Sigmoid colon (tissue), 7 donors: ENCODE data around the gene METTL8. TPM values are rescaled to one million over a fixed set of nuclear protein-coding genes. Genes with fewer than 3 reads are reported as not detected.

Experiments
- DNase-seq: peaks from one replicate; pipeline ENCODE4 v3.0.0-alpha.2; 2019
- H3K27ac ChIP-seq, 4 donors: fragments of 200-600 bp; sonication (generic); one replicate each; pipeline ENCODE4 v1.5.1; 2016 to 2019; ENCODE audit warnings: mild to moderate bottlenecking in 1 of 4
- H3K27me3 ChIP-seq, 3 donors: fragments of 200-600 bp; sonication (generic); one replicate each; pipeline ENCODE4 v1.5.1; 2019; ENCODE audit warnings: mild to moderate bottlenecking in 1 of 3
- H3K36me3 ChIP-seq, 4 donors: fragments of 200-600 bp; sonication (generic); one replicate each; pipeline ENCODE4 v1.5.1; 2016 to 2019
- H3K4me1 ChIP-seq, 4 donors: fragments of 200-600 bp; sonication (generic); one replicate each; pipeline ENCODE4 v1.5.1; 2017 to 2019
- H3K4me3 ChIP-seq, 4 donors: fragments of 200-600 bp; sonication (generic); one replicate each; pipeline ENCODE4 v1.5.1; 2017 to 2019; ENCODE audit warnings: mild to moderate bottlenecking in 2 of 4, moderate library complexity in 1 of 4
- H3K9me3 ChIP-seq, 4 donors: fragments of 200-600 bp in 3 of 4; sonication (generic) in 3 of 4; one replicate each; pipeline versions ENCODE4 v1.5.1 to v1.6.1; 2013 to 2019
- CTCF ChIP-seq, 4 experiments: fragments of 450-650 bp in 3 of 4; fragments of 200-600 bp in 1 of 4; IDR thresholded peaks; one replicate each; pipeline ENCODE4 v1.5.1; 2016 to 2019; ENCODE audit warnings: antibody characterized with exemption in 4 of 4, mild to moderate bottlenecking in 3 of 4, moderate library complexity in 2 of 4
- EP300 ChIP-seq, 4 donors: sonication (generic); formaldehyde crosslinking; IDR thresholded peaks; one replicate each; pipeline ENCODE4 v1.6.1; 2017; ENCODE audit warnings: antibody characterized with exemption in 4 of 4
- POLR2A ChIP-seq, 2 donors: fragments of 450-650 bp; IDR thresholded peaks; one replicate each; pipeline ENCODE4 v1.6.1; 2016; ENCODE audit warnings: antibody characterized with exemption in 2 of 2, mild to moderate bottlenecking in 2 of 2, moderate library complexity in 2 of 2
- POLR2AphosphoS5 ChIP-seq, 4 donors: sonication (generic); formaldehyde crosslinking; IDR thresholded peaks; one replicate each; pipeline ENCODE4 v1.6.1; 2017; ENCODE audit warnings: antibody characterized with exemption in 4 of 4
- WGBS, 2 donors: extraction: QIAGEN DNeasy Blood & Tissue Kit; methylation state at CpG; one replicate each; pipeline ENCODE4 v1.1.7; 2013; 5-methylcytosine and 5-hydroxymethylcytosine counted together
- intact Hi-C: fragments of 100-400 bp; cut with DNase I; formaldehyde crosslinking; loops from one replicate; pipeline ENCODE4 v1.15.1; 2023
- polyA plus RNA-seq, 3 donors: library from polyadenylated mRNA; stranded (reverse); fragments of 200-250 nt; gene quantifications; one replicate each; pipeline ENCODE4 v1.2.3, GENCODE V29; 2013
- total RNA-seq, 4 donors: library from RNA; depleted of rRNA; stranded (reverse); fragments of >200 nt; gene quantifications; one replicate each; pipeline ENCODE4 v1.1.0, GENCODE V29; 2016
- donor health status: healthy with polysubstance abuse.
- donor health status: Bipolar disorder and iron deficiency.
- donor health status: healthy.

METTL8 gene
- total and polyA plus RNA-seq, 7 donors, result 3.0 to 42.7 (median 30.1) TPM

DNA sequence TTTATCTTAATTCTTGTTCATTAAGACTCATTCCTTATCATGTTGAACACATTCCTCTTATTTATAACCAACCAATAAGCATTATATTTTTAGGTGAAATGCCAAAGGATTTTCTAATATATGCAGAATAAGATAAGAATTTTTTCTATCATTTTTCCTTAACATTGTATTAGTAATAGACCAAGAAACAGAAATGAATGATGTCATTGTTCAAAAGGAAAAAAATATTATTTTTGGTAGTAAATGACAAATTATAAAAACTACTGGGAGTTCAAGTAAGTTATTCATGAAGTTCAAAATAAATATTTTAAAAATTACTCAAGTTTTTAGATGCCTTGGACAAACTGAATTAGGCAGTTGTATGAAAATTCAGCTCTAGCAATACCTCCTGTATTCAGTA lies 25.7 kb upstream of the METTL8 start:
- no peaks in the 10 kb centered on the region for H3K4me1 ChIP-seq
- no peaks in the 10 kb centered on the region for H3K27me3 ChIP-seq
- DNase-seq, result no peak
- intact Hi-C loops, result no loop called here
- no peak overlapping the region for H3K27ac ChIP-seq
- TF ChIP-seq EP300 (IDR thresholded peaks at IDR 0.05), result no peak
- no peak for TF ChIP-seq POLR2A (IDR thresholded peaks at IDR 0.05)
- TF ChIP-seq CTCF (IDR thresholded peaks at IDR 0.05), result no peak
- peaks cover 0 to 3% (median 0%) of the 10 kb centered on the region in 4 donors for H3K9me3 ChIP-seq
- no peak overlapping the region for H3K4me3 ChIP-seq
- H3K36me3 ChIP-seq, result peaks cover 0 to 37% (median 10%) of the 10 kb centered on the region in 4 donors

GRCh38 chr2:171452773-171453172 lies 19.0 kb upstream of the METTL8 start:
- H3K4me3 ChIP-seq, result no peak overlapping the region
- DNase-seq, result no peak
- WGBS, 2 donors, result 77 to 84% methylated on average over 4 of the region's 4 CpGs
- TF ChIP-seq POLR2A (IDR thresholded peaks at IDR 0.05) (no peak), POLR2AphosphoS5 (IDR thresholded peaks at IDR 0.05) (no peak), EP300 (IDR thresholded peaks at IDR 0.05) (no peak), CTCF (IDR thresholded peaks at IDR 0.05) (no peak)
- no peaks in the 10 kb centered on the region for H3K27me3 ChIP-seq
- no peak overlapping the region for H3K27ac ChIP-seq
- H3K9me3 ChIP-seq, result peaks cover 0 to 3% (median 0%) of the 10 kb centered on the region in 4 donors
- H3K4me1 ChIP-seq, result no peaks in the 10 kb centered on the region
- intact Hi-C loops, result no loop called here
- H3K36me3 ChIP-seq, result peaks cover under 1 to 76% (median 28%) of the 10 kb centered on the region in 4 donors

DNA sequence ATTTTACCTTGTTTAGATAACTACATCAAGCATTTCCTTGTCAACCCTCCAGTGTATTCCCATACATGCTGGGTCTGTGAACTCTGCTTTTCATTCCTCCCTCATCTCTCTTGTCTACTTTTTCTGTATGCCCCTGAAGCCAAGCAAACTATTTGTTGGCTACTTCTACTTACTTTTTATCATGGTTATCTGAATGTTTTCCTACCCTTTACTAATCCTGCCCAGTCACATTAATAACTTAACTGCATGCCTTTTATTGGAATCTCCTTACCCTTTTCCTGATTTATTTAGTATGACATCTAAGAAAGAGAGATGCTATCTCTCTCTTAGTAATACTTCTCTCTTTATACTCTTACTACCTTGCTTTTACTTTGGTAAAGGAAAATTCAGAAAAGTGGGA lies 17.3 kb upstream of the METTL8 start:
- H3K9me3 ChIP-seq, result peaks cover 0 to 3% (median 0%) of the 10 kb centered on the region in 4 donors
- peaks cover 5 to 86% (median 30%) of the 10 kb centered on the region in 4 donors for H3K36me3 ChIP-seq
- intact Hi-C loops, result no loop called here
- no peak overlapping the region for H3K4me3 ChIP-seq
- TF ChIP-seq POLR2A (IDR thresholded peaks at IDR 0.05), result no peak
- TF ChIP-seq POLR2AphosphoS5 (IDR thresholded peaks at IDR 0.05), result no peak
- TF ChIP-seq EP300 (IDR thresholded peaks at IDR 0.05), result no peak
- no peak for TF ChIP-seq CTCF (IDR thresholded peaks at IDR 0.05)
- DNase-seq, result no peak
- no peaks in the 10 kb centered on the region for H3K27me3 ChIP-seq
- no peak overlapping the region for H3K27ac ChIP-seq
- H3K4me1 ChIP-seq, result no peaks in the 10 kb centered on the region

- no peak overlapping the region for H3K27ac ChIP-seq
- DNase-seq, result no peak
- intact Hi-C loops, result no loop called here
- H3K4me3 ChIP-seq, result no peak overlapping the region
- no peaks in the 10 kb centered on the region for H3K9me3 ChIP-seq
- 93 to 94% methylated on average over 2 of the region's 2 CpGs for WGBS, 2 donors
- TF ChIP-seq POLR2AphosphoS5 (IDR thresholded peaks at IDR 0.05) (no peak), EP300 (IDR thresholded peaks at IDR 0.05) (no peak)
- H3K4me1 ChIP-seq, result no peaks in the 10 kb centered on the region
- no peaks in the 10 kb centered on the region for H3K27me3 ChIP-seq
- H3K36me3 ChIP-seq, result peaks cover 5 to 90% (median 27%) of the 10 kb centered on the region in 4 donors
Observed at GRCh38 chr2:171447675-171448074, 13.9 kb upstream of the METTL8 start.

- no peak overlapping the region for H3K4me3 ChIP-seq
Observed at GRCh38 chr2:171441470-171441869, 7.7 kb upstream of the METTL8 start.

More at GRCh38 chr2:171441470-171441869, 7.7 kb upstream of the METTL8 start:
- H3K9me3 ChIP-seq, result no peaks in the 10 kb centered on the region
- TF ChIP-seq CTCF (IDR thresholded peaks at IDR 0.05) (no peak), POLR2A (IDR thresholded peaks at IDR 0.05) (no peak), POLR2AphosphoS5 (IDR thresholded peaks at IDR 0.05) (no peak), EP300 (IDR thresholded peaks at IDR 0.05) (no peak)
- H3K4me1 ChIP-seq, result no peaks in the 10 kb centered on the region
- DNase-seq, result no peak
- peaks cover 0 to 78% (median 10%) of the 10 kb centered on the region in 4 donors for H3K36me3 ChIP-seq
- H3K27ac ChIP-seq, result no peak overlapping the region
- intact Hi-C loops, result no loop called here
- H3K27me3 ChIP-seq, result no peaks in the 10 kb centered on the region
